Measurements from ENCODE around the gene ARTN.

Gene ARTN

GRCh38 chr1:43978551-43979260 lies 45.1 kb downstream of the ARTN start, which contains the start of gene B4GALT2:
Gene B4GALT2, plus strand, starts transcription at chr1:43979210. Its CDS starts 1,951 bp downstream, at chr1:43981161.
- DNase-seq (ENCODE audit: low read depth, low spot score), result no peak
- peak within 1 kb of the TSS; percentile 59 for H3K4me3 ChIP-seq (ENCODE audit: low read length)

GRCh38 chr1:43979261-43979527 lies 45.6 kb downstream of the ARTN start:
- no peak for DNase-seq (ENCODE audit: low read depth, low spot score)

GRCh38 chr1:43979528-43980254 lies 46.1 kb downstream of the ARTN start:
- DNase-seq (ENCODE audit: low read depth, low spot score), result no peak
- H3K4me3 ChIP-seq (ENCODE audit: low read length), result peak overlapping the region; percentile 59

More at GRCh38 chr1:43979261-43979527, 45.6 kb downstream of the ARTN start:
- peak overlapping the region; percentile 59 for H3K4me3 ChIP-seq (ENCODE audit: low read length)

GRCh38 chr1:43980255-43981134 lies 46.9 kb downstream of the ARTN start:
- DNase-seq (ENCODE audit: low read depth, low spot score), result no peak
- H3K4me3 ChIP-seq (ENCODE audit: low read length), result peak overlapping the region; percentile 59

GRCh38 chr1:43981135-43981491 lies 47.5 kb downstream of the ARTN start:
- DNase-seq (ENCODE audit: low read depth, low spot score), result no peak
- H3K4me3 ChIP-seq (ENCODE audit: low read length), result no peak overlapping the region

GRCh38 chr1:43981636-43982035 lies 48.0 kb downstream of the ARTN start:
- no peak overlapping the region for H3K4me3 ChIP-seq (ENCODE audit: low read length)
- no peak for DNase-seq (ENCODE audit: low read depth, low spot score)

- no peak for DNase-seq (ENCODE audit: low read depth, low spot score)
- H3K4me3 ChIP-seq (ENCODE audit: low read length), result no peak overlapping the region
Measured at GRCh38 chr1:43982241-43982640, 48.6 kb downstream of the ARTN start.

- DNase-seq (ENCODE audit: low read depth, low spot score), result no peak
- H3K4me3 ChIP-seq (ENCODE audit: low read length), result no peak overlapping the region
Measured at GRCh38 chr1:43982808-43983207, 49.2 kb downstream of the ARTN start.

GRCh38 chr1:43983253-43983899 lies 49.8 kb downstream of the ARTN start:
- H3K4me3 ChIP-seq (ENCODE audit: low read length), result no peak overlapping the region
- no peak for DNase-seq (ENCODE audit: low read depth, low spot score)

- no peak overlapping the region for H3K4me3 ChIP-seq (ENCODE audit: low read length)
- DNase-seq (ENCODE audit: low read depth, low spot score), result no peak
Measured at GRCh38 chr1:43984855-43985254, 51.3 kb downstream of the ARTN start.

GRCh38 chr1:43985984-43986595 lies 52.5 kb downstream of the ARTN start:
- H3K4me3 ChIP-seq (ENCODE audit: low read length), result no peak overlapping the region
- DNase-seq (ENCODE audit: low read depth, low spot score), result no peak

- H3K4me3 ChIP-seq (ENCODE audit: low read length), result no peak overlapping the region
- DNase-seq (ENCODE audit: low read depth, low spot score), result no peak
Measured at GRCh38 chr1:43986712-43987111, 53.1 kb downstream of the ARTN start.

Measured in Jurkat, Clone E6-1 (cell line).